GM10248 (cell line): ENCODE measurements around the gene PLN.

Experiments used
- CTCF ChIA-PET: fragments of 300-600 bp; sonication (Branson Sonifier 250); formaldehyde crosslinking; extraction: SDS; loops from one replicate; lab custom pipeline; 2021; ENCODE audit warnings: antibody characterized with exemption; lab: Yijun Ruan, JAX
- POLR2A ChIA-PET: fragments of 350-650 bp; sonication (Branson Sonifier 250); formaldehyde crosslinking; extraction: SDS; loops from one replicate; lab custom pipeline; 2020; ENCODE audit warnings: antibody characterized with exemption; lab: Yijun Ruan, JAX
- DNase-seq: peaks from one replicate; pipeline ENCODE4 v3.0.0; 2012; ENCODE audit errors: extremely low spot score
- CTCF ChIP-seq: IDR thresholded peaks from 2 replicates; pipeline ENCODE4 v1.5.1; 2012; ENCODE audit warnings: mild to moderate bottlenecking, low read depth; ENCODE audit errors: extremely low read depth, missing control alignments, control extremely low read depth

PLN gene

GRCh38 chr6:118548136-118548535 lies at the start of gene PLN:
TSS of gene PLN (plus strand) at chr6:118548296. CDS start at chr6:118558922, 10,626 bp downstream.
- CTCF ChIA-PET: interaction anchor here (0.8 to 1.6 kb wide), 3 partner anchors 11 to 574 kb away, joined by 3 to 5 read pairs (median 3); no protein-coding TSS in a partner anchor
- POLR2A ChIA-PET: no interaction called here
- no peak for TF ChIP-seq CTCF
- DNase-seq: no peak

DNA sequence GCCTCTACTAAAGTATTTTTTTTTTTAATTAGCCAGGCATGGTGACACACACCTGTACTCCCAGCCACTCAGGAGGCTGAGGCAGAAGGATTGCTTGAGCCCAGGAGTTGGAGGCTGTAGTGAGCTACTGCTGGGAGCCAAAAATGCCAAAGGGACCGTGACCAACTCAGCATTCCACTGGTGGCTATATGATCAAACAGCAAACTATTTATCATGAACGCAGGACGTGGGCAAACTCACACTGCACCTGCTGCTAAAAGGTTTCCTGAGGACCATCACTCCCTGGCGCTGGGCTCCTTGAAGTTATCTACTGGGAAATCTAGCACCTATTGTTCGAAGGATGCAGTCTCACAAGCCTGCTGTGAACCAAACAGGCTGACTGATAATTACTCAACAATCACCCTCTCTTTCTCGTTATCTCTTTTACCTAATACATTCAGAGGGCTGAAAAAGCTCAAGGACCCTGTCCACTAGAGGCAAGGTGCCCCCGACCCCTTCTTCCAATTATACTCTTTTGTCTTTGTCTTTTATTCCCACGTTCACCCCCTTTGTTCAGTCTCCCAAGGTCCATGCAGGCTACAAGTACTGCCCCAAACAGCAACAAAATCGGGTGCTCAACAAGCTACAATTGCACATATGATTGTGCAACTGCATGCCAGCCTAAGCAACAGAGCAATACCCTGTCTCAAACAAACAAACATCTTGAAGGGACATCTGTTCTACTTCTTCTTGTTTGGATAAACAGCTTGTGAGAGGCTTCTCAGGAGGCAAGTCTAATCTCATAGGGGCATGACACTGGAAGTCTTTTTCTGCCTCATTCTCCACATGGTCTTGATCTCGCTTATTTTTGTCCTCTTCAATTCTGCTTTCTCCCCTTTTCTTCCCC lies 47.7 kb upstream of the PLN start:
- no peak for DNase-seq
- ChIA-PET POLR2A (no interaction called here), CTCF (interaction anchor here (0.9 to 2.2 kb wide), 3 partner anchors 9 to 12 kb away, joined by 3 to 6 read pairs (median 3); no protein-coding TSS in a partner anchor)
- TF ChIP-seq CTCF: no peak

DNA sequence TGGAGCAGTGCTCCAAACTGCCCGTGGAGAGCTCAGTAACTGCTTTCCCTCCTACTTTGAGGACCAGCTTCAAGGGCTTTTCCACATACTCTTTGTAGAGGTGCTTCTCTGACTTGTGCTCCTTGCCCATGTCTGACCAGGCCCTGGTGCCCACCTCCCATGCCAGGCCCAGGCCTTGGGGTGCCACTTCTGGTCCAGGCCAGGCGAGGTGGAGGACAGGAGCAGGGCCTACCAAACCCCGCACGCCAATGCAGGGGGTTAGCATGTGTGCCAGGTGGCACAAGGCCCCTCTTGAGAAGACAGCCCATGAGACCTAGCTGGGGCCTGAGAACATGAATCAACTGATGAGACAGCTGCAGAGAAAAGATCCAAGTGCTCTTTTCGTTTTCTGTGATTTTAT lies 47.0 kb upstream of the PLN start:
- no peak for DNase-seq
- ChIA-PET CTCF (interaction anchor here (0.9 to 2.2 kb wide), 2 partner anchors 9 to 10 kb away, joined by 3 to 6 read pairs; no protein-coding TSS in a partner anchor), POLR2A (no interaction called here)
- no peak for TF ChIP-seq CTCF

- POLR2A ChIA-PET: no interaction called here
- no peak for TF ChIP-seq CTCF
- no peak for DNase-seq
- CTCF ChIA-PET: interaction anchor here (2.2 kb wide), 1 partner anchor 9 kb away, joined by 6 read pairs; no protein-coding TSS in a partner anchor
Observed at GRCh38 chr6:118501765-118502164, 46.3 kb upstream of the PLN start.

- CTCF ChIA-PET: no interaction called here
- DNase-seq: no peak
- no peak for TF ChIP-seq CTCF
- POLR2A ChIA-PET: no interaction called here
Observed at GRCh38 chr6:118502169-118502568, 45.9 kb upstream of the PLN start.

- ChIA-PET CTCF (interaction anchor here (1.0 kb wide), 1 partner anchor 9 kb away, joined by 4 read pairs; no protein-coding TSS in a partner anchor), POLR2A (no interaction called here)
- no peak for DNase-seq
- no peak for TF ChIP-seq CTCF
Observed at GRCh38 chr6:118504611-118505010, 43.5 kb upstream of the PLN start.
